GM18507 (cell line): ENCODE measurements around the gene DOCK4.

Source experiments
- DNase-seq: peaks from one replicate; pipeline ENCODE4 v3.0.0; 2011; ENCODE audit warnings: low read depth; ENCODE audit not compliant: insufficient read length; ENCODE audit errors: extremely low spot score
- FAIRE-seq: peaks from 2 replicates; lab custom pipeline; 2011; peaks lifted over from hg19 to GRCh38; lab: Jason Lieb, UNC

DOCK4 gene

DNA sequence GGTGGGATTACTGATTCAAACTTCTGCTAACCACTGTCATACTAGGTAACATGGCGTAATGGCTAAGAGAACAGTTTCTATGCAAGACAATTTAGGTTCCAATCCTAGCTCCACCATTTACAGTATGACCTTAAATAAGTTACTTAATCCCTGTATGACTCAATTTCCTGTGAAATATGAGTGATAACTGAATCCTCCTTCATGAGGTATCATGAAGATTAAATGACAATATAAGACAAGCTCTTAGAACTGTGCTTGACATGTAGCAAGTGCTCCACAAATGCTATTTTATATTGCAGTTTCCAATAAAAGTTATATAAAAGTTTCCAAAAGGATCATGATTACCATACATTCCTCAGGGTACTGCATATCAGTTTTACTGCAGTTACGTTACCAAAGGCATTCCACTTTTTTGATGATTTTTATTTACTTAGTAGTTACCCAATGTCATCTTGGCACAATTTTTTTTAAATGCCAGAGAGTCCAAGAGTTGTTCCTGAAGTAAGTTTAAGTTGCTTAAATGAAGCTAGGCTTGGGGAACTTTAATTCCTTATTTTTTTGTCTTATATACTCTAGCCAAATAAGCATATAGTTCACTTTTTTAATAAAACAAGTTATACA is 7.1 kb downstream of the DOCK4 start:
- FAIRE-seq (no peak), DNase-seq (no peak)

DNA sequence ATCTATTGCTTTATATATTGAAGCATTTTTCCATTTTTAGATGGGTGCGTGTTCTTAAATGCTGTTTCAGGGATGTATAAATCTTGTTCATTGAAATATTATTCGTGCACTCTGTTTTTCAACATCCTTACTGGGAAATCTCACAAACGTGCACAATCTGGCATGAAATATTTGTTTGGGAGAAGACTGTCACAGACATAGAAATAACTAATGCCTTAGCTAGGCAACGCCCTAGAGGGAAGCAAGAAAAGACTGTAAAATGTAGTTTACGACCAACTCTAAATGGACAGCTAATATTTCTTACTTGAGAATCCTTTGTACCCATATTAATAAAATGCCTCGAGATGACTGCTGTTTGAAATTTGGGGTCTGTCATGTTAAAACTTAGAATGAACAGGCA is 8.9 kb downstream of the DOCK4 start:
- FAIRE-seq = no peak
- DNase-seq = no peak

DNA sequence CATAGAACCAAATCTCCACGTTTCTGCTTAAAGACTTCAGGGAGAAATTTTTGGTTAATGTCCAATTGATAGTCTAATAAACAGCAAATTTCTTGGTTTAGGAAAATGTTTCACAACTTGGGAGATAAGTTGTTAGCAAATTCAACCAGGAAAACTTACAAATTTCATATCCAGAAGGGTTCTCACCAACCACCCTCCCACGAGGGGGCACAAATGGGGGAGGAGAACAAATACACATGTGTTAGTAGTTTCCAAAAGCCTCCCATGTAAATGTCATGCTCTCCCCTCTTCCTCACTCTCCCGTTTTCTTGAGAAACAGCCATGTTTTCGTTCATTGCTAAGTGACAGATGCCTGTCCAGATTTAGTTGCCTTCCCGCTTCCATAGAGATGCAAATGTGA is 10.5 kb downstream of the DOCK4 start:
- FAIRE-seq = no peak
- DNase-seq = no peak

DNA sequence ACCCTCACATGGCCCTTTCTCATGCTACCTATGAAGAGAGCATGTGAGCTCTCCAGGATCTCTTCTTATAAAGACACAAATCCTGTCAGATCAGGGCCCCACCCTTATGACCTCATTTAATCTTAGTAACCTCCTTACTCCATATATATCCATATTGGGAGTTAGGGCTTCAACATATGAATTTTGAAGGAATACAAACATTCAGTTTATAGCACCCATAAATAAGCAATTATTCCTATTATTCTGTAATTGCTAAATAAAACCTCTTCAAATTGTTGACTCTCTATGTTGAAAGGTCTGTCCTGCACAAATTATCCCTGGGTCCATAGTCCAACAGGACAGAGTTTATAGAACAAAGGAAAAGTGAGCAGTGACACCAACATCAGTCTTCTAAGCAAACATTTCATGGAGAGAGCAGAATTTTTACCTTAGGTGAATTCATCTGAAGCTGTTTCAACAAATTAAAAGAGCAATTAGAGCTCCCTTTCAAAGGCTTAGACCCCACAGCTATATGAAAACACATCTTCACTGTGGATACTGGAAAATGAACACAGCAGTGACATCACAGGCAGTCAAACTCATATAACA is 12.2 kb downstream of the DOCK4 start:
- no peak for DNase-seq

GRCh38 chr7:112192236-112193154 is 13.7 kb downstream of the DOCK4 start:
- no peak for FAIRE-seq

More for the DNA sequence above, 12.2 kb downstream of the DOCK4 start:
- no peak for FAIRE-seq

GRCh38 chr7:112190120-112190519 is 16.1 kb downstream of the DOCK4 start:
- FAIRE-seq (no peak), DNase-seq (no peak)

More at GRCh38 chr7:112192236-112193154, 13.7 kb downstream of the DOCK4 start:
- no peak for DNase-seq

GRCh38 chr7:112189691-112190090 is 16.5 kb downstream of the DOCK4 start:
- no peak for FAIRE-seq
- no peak for DNase-seq

DNA sequence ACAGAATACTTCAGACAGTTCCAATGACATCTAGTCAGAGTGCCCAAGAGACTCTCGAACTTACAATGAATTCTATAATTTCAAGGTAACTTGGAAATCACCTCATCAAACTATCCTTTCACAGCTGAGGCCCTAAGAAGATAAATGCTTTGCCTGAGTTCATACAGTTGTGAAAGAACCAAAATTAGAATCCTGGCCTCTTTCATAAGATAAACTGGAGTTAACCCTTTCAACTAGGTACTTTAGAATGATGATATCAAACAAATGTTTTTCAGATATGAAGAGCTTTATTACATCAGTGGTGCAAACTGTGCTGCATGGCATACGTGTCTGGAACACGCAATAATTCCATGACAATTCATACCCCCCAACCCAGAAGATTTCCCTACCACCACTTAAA is 17.9 kb downstream of the DOCK4 start:
- FAIRE-seq = no peak
- no peak for DNase-seq

DNA sequence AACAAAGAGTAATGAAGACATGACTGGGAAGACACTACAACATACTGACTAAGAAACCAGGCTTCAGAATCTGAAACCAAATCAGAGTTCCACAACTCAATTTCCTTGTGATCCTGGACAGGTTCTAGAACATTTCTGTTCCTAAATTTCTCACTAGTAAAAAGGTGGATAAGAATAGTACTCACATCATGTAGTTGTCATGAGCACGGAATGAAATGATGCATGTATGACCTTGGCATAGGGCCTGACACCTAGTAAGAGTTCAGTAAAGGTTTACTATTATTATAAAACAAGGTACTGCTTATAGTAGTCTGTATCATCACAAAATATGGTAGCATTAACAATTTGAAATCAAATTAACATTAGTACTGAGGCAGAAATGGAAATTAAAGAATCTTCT is 19.9 kb downstream of the DOCK4 start:
- no peak for FAIRE-seq
- no peak for DNase-seq

DNA sequence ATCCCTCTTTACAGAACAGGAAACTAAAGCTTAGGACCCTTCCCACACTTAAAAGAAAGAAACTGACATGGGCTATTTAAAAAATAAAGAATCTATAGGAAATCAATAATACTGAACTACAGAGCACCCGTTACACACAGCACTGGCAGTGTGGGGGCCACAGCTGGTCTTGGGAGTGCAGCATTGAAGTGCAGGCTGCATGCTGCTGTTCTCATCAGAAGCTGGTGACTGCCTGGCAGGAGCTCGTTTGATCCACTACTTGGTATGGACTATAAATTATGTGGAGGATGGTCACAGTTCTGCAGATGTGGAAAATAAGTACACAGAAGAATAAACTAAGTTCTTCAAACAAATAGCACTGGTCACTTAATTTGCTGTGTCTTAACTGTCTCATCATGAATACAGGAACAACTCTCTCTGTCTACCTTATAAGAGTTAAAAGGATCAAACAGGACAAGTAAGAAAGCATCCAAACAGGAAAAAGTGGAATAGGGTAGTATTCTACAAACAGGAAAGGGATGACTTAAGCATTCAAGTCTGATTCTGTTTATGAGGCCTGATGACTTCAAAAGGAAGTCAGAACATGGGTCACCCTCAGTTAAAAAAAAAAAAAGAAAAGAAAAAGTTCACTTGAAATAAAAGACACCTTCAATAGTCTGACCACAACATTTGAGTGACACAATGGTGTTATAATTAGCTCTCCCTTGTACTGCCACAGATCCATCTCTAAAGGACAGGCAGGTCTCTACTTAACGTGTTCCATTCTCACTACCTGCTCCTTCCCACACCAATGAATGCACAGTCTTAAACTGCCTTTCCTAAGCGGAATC is 21.0 kb downstream of the DOCK4 start:
- DNase-seq = no peak
- FAIRE-seq = no peak

DNA sequence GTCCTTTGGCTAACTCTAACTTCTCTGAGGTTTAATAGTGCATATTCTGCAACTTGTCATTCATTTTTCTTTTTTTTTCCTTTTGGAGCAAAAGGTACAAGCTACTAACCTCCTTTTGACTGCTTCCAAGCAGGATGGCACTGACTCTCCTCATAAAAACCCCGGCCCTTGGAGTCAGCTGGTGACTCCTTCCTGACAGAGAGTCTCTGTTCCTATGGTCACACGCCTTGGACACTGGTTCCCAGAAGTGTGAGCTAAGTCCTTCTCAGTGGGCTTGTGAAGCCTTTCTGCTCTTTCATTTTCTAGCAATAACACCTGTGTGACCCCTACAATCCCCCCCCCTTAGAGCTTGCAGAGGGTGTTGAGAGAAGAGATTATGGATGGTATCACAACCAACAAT is 21.7 kb downstream of the DOCK4 start:
- no peak for DNase-seq
- FAIRE-seq = no peak

- no peak for FAIRE-seq
- DNase-seq = no peak
Measured at GRCh38 chr7:112183266-112183665, 22.9 kb downstream of the DOCK4 start.

- DNase-seq = no peak
- no peak for FAIRE-seq
Measured at GRCh38 chr7:112182749-112183148, 23.4 kb downstream of the DOCK4 start.

DNA sequence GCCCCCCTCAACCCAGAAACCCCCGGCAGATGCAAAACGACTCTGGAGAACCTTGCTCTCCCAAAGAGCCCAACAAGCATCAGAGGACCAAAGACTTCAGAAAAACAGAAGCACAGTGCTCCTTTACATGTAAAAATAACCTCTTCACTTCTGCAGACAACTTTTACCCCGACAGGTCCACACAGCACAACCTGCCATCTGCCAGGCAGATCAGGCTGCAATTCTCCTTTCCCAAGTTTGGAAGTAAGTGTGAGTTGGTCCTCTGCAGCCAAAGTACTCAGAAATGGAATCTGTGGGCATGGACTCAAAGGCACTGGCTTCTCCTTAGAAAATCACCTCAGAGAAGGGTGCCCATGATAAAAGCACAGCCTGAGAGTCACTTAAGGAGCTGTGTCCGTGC is 26.0 kb downstream of the DOCK4 start:
- FAIRE-seq = no peak
- DNase-seq = no peak

DNA sequence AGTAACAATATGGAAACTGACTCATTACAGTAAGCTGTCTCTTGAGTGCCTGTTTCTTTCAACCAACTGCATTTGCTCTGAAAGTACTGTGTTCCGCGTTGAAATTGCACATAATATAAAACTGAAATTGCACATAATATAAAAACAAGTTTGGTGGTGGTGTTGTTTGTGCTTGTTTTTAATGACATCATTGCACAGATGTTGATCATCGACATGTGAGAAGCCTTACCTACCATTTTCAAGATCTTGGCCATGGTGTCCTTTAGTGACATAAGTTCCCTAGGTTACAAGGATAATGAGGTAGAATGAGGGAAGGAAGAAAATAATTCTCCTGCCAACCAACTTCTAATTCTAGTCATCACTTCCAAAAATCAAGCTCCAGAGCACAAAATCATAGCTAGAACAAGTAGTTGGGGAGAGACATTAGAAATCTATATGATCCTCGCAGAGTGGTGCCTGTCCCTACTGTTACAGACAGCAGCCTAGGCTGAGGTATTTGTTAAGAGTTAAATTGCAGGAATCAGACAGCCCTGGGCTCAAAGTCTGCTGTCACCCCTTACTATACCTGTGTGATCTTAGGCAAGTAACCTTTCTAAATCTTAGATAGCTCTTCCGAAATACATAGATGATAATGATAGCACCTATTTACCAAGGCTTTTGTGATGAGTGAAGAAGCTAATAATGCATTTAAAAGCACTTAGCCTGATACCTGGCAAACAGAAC is 29.3 kb downstream of the DOCK4 start:
- FAIRE-seq = no peak

GRCh38 chr7:112176241-112176640 is 30.0 kb downstream of the DOCK4 start:
- FAIRE-seq (no peak), DNase-seq (no peak)

More for the DNA sequence above, 29.3 kb downstream of the DOCK4 start:
- DNase-seq = no peak

- DNase-seq (no peak), FAIRE-seq (no peak)
Measured at GRCh38 chr7:112174192-112174591, 32.0 kb downstream of the DOCK4 start.

- FAIRE-seq (no peak), DNase-seq (no peak)
Measured at GRCh38 chr7:112173568-112173905, 32.7 kb downstream of the DOCK4 start.

- FAIRE-seq = no peak
- DNase-seq = no peak
Measured at GRCh38 chr7:112172870-112173567, 33.2 kb downstream of the DOCK4 start.
